Spleen (tissue), 11 donors: ENCODE measurements around the gene RPS18. TPM values are rescaled to one million over a fixed set of nuclear protein-coding genes. Genes with fewer than 3 reads are reported as not detected.
A peak's percentile ranks its signal among the peaks of the same experiment; 100 is the strongest.

Experiments
- DNase-seq: peaks from one replicate; pipeline ENCODE4 v3.0.0-alpha.2; 2020
- H3K27ac ChIP-seq, 8 donors: fragments of 200-600 bp; sonication (generic) in 7 of 8; 1 replicate in 4 of 8; 2 replicates in 4 of 8; pipeline versions ENCODE4 v1.5.0 to v1.8.0; 2016 to 2021; ENCODE audit warnings: inconsistent platforms in 4 of 8, mild to moderate bottlenecking in 4 of 8, moderate library complexity in 1 of 8
- H3K27me3 ChIP-seq, 7 donors: fragments of 200-600 bp; sonication (generic) in 6 of 7; replicated peaks in 1 of 7; 1 replicate in 4 of 7; 2 replicates in 3 of 7; pipeline versions ENCODE4 v1.5.0 to v1.8.0; 2016 to 2021; ENCODE audit warnings: inconsistent platforms in 3 of 7, mild to moderate bottlenecking in 1 of 7
- H3K36me3 ChIP-seq, 6 donors: fragments of 200-600 bp; sonication (generic) in 5 of 6; 1 replicate in 4 of 6; 2 replicates in 2 of 6; pipeline versions ENCODE4 v1.5.0 to v1.8.0; 2016 to 2021; ENCODE audit warnings: inconsistent platforms in 2 of 6
- H3K4me1 ChIP-seq, 6 donors: fragments of 200-600 bp; sonication (generic) in 5 of 6; 1 replicate in 3 of 6; 2 replicates in 3 of 6; pipeline versions ENCODE4 v1.5.0 to v1.8.0; 2016 to 2021; ENCODE audit warnings: inconsistent platforms in 3 of 6
- H3K4me3 ChIP-seq, 8 donors: fragments of 200-600 bp; sonication (generic) in 7 of 8; 1 replicate in 4 of 8; 2 replicates in 4 of 8; pipeline versions ENCODE4 v1.5.0 to v1.8.0; 2016 to 2021; ENCODE audit warnings: inconsistent platforms in 4 of 8, mild to moderate bottlenecking in 4 of 8, moderate library complexity in 2 of 8
- H3K9me3 ChIP-seq, 8 donors: fragments of 200-600 bp; sonication (generic) in 7 of 8; 1 replicate in 4 of 8; 2 replicates in 4 of 8; pipeline versions ENCODE4 v1.5.0 to v1.8.0; 2016 to 2021; ENCODE audit warnings: inconsistent platforms in 4 of 8
- CTCF ChIP-seq, 11 experiments: fragments of 200-600 bp in 7 of 11; fragments of 450-650 bp in 4 of 11; sonication (generic) in 4 of 11; IDR thresholded peaks in 8 of 11; conservative IDR thresholded peaks in 3 of 11; 1 replicate in 7 of 11; 2 replicates in 4 of 11; pipeline versions ENCODE4 v1.4.0 to v1.8.0; 2016 to 2021; ENCODE audit warnings: antibody characterized with exemption in 11 of 11, inconsistent platforms in 4 of 11, mild to moderate bottlenecking in 1 of 11
- POLR2A ChIP-seq, 3 donors: fragments of 450-650 bp; IDR thresholded peaks; one replicate each; pipeline ENCODE4 v1.5.1; 2017; ENCODE audit warnings: antibody characterized with exemption in 3 of 3, mild to moderate bottlenecking in 1 of 3
- POLR2AphosphoS5 ChIP-seq, 3 donors: sonication (generic); formaldehyde crosslinking; IDR thresholded peaks; one replicate each; pipeline ENCODE4 v1.5.1; 2017; ENCODE audit warnings: antibody characterized with exemption in 3 of 3
- WGBS, 5 donors: extraction: QIAGEN DNeasy Blood & Tissue Kit in 3 of 5; methylation state at CpG; one replicate each; pipeline versions ENCODE4 v1.1.5 to v1.1.7; 2013 to 2018; 5-methylcytosine and 5-hydroxymethylcytosine counted together
- intact Hi-C: fragments of 100-400 bp; cut with DNase I; formaldehyde crosslinking; loops from one replicate; pipeline ENCODE4 v1.15.0; 2023; ENCODE audit warnings: low total_unique reads
- polyA plus RNA-seq, 3 donors: library from polyadenylated mRNA; stranded (reverse); fragments of 200-250 nt; gene quantifications; one replicate each; pipeline ENCODE4 v1.2.1, GENCODE V29; 2013
- total RNA-seq, 7 donors: library from RNA; depleted of rRNA in 3 of 7; stranded (reverse); fragments of >200 nt in 3 of 7; fragmentation: NEBNext Ultra II Directional in 4 of 7; extraction: Animal tissue kit (Norgen Biotek cat#: 25700) in 4 of 7; gene quantifications; one replicate each; pipeline versions ENCODE4 v1.1.0 to v1.2.1, GENCODE V29; 2016 to 2021
- donor health status: healthy with polysubstance abuse.
- donor health status: DM: no; HTN: no; CAD: no; lungs with moderate emphysema.
- donor health status: DM: no; HTN: no; CAD: no.
- donor health status: Bipolar disorder and iron deficiency.
- donor health status: healthy.
- donor health status: DM: no; HTN: no; CAD: no.
- donor health status: DM: yes; HTN: yes; CAD: no.

Gene RPS18
- total and polyA plus RNA-seq, 10 donors, result 1,471 to 17,605 (median 2,766) TPM

GRCh38 chr6:33278392-33278741 lies 6.5 kb downstream of the RPS18 start:
- Histone ChIP-seq H3K4me1 (peaks cover 54 to 83% (median 71%) of the 10 kb centered on the region in 6 donors), H3K36me3 (peaks cover 0 to 86% (median 62%) of the 10 kb centered on the region in 6 donors), H3K9me3 (no peaks in the 10 kb centered on the region), H3K27ac (peak overlapping the region; percentile 94 to 99 (median 97)), H3K27me3 (no peaks in the 10 kb centered on the region), H3K4me3 (peak overlapping the region in 5 of 8 donors; percentile 74 to 86 (median 80))
- TF ChIP-seq CTCF (IDR thresholded peaks at IDR 0.05 in 8 of 11, conservative IDR thresholded peaks at IDR 0.05 in 3 of 11) (no peak), POLR2AphosphoS5 (IDR thresholded peaks at IDR 0.05) (no peak), POLR2A (IDR thresholded peaks at IDR 0.05) (no peak)
- intact Hi-C loops, result no loop called here
- 75 to 85% (median 80%) methylated on average over 8 to 9 of the region's 9 CpGs for WGBS, 5 donors
- no peak for DNase-seq

- Histone ChIP-seq H3K4me1 (peaks cover 50 to 78% (median 66%) of the 10 kb centered on the region in 6 donors), H3K27ac (peak overlapping the region in 7 of 8 donors; percentile 94 to 99 (median 97)), H3K36me3 (peaks cover 0 to 86% (median 64%) of the 10 kb centered on the region in 6 donors), H3K27me3 (no peaks in the 10 kb centered on the region), H3K9me3 (no peaks in the 10 kb centered on the region), H3K4me3 (peak overlapping the region in 3 of 8 donors; percentile 80 to 86 (median 80))
- WGBS, 5 donors, result 75 to 98% (median 89%) methylated on average over 3 of the region's 3 CpGs
- TF ChIP-seq POLR2AphosphoS5 (IDR thresholded peaks at IDR 0.05), result no peak
- no peak for TF ChIP-seq POLR2A (IDR thresholded peaks at IDR 0.05)
- no peak for TF ChIP-seq CTCF (IDR thresholded peaks at IDR 0.05 in 8 of 11, conservative IDR thresholded peaks at IDR 0.05 in 3 of 11)
- intact Hi-C loops, result no loop called here
- peak; percentile 68 for DNase-seq
Measured at GRCh38 chr6:33278810-33279209, 6.9 kb downstream of the RPS18 start.

GRCh38 chr6:33279257-33279695 lies 7.4 kb downstream of the RPS18 start:
- Histone ChIP-seq H3K4me1 (peaks cover 45 to 73% (median 62%) of the 10 kb centered on the region in 6 donors), H3K9me3 (no peaks in the 10 kb centered on the region), H3K27ac (peak overlapping the region in 6 of 8 donors; percentile 95 to 99 (median 98)), H3K4me3 (peak overlapping the region in 3 of 8 donors; percentile 6 to 80 (median 8)), H3K36me3 (peaks cover 0 to 86% (median 64%) of the 10 kb centered on the region in 6 donors), H3K27me3 (no peaks in the 10 kb centered on the region)
- TF ChIP-seq POLR2A (IDR thresholded peaks at IDR 0.05), result no peak
- TF ChIP-seq POLR2AphosphoS5 (IDR thresholded peaks at IDR 0.05), result peak; percentile 55 to 70 (median 61)
- TF ChIP-seq CTCF (IDR thresholded peaks at IDR 0.05 in 8 of 11, conservative IDR thresholded peaks at IDR 0.05 in 3 of 11), result no peak
- intact Hi-C loops, result no loop called here
- 64 to 84% (median 72%) methylated on average over 11 to 13 of the region's 13 CpGs for WGBS, 5 donors
- DNase-seq, result peak; percentile 80

- no peak for TF ChIP-seq POLR2A (IDR thresholded peaks at IDR 0.05)
- TF ChIP-seq CTCF (IDR thresholded peaks at IDR 0.05 in 8 of 11, conservative IDR thresholded peaks at IDR 0.05 in 3 of 11), result peak in 8 of 11 experiments; percentile 8 to 46 (median 29)
- TF ChIP-seq POLR2AphosphoS5 (IDR thresholded peaks at IDR 0.05), result no peak
- 40 to 65% (median 60%) methylated on average over 4 to 5 of the region's 5 CpGs for WGBS, 5 donors
- Histone ChIP-seq H3K4me1 (peaks cover 37 to 70% (median 54%) of the 10 kb centered on the region in 6 donors), H3K36me3 (peaks cover 0 to 86% (median 60%) of the 10 kb centered on the region in 6 donors), H3K27ac (peak overlapping the region in 5 of 8 donors; percentile 97 to 99 (median 98)), H3K9me3 (no peaks in the 10 kb centered on the region), H3K4me3 (no peak overlapping the region), H3K27me3 (no peaks in the 10 kb centered on the region)
- DNase-seq, result no peak
- intact Hi-C loops, result no loop called here
Measured at GRCh38 chr6:33279971-33280511, 8.2 kb downstream of the RPS18 start.
